22Rv1 (cell line): ENCODE data around the gene RUNX2.

Experiments used
- ZFX ChIP-seq: fragments of 450-650 bp; IDR thresholded peaks from 2 replicates; pipeline ENCODE4 v1.6.1; 2017; ENCODE audit warnings: antibody characterized with exemption, borderline replicate concordance
- TF ChIP-seq, protein P1 (sequence below): fragments of 450-650 bp; IDR thresholded peaks from 2 replicates; pipeline ENCODE4 v1.5.1; 2017; ENCODE audit warnings: mild to moderate bottlenecking

DNA sequence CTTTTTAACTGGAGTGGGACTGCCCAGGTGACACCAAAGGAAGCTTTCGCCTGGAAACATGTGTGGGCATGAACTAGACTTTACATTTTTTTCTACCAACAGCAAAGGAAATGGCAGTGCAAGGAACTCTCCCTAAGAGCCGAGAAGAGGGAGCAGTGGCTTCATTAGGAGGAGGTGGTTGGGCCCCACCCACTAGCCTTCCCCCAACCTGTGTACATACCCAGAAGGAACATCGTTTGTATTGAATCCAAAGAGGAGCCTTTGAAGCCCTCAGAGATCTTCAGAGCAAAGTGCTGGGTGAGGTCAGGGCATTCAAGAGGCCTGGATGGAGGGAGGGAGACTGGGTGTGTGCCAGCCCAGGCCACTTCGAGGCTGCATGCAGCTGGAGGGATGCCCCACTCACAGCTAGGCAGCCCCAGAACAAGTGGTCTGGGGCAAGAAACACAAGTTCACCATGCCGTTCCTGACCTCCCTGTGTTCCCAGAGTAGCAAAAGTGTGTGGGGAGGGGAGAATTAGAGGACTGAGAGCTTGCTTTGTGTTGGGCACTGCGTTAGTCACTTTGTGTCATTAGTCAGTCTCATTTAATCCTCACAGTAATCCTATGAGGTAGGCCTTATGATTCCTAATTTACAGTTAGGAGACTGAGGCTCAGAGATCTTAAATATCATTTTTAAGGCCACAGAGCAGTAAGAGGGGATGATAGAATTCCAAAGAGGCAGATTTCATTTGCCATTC lies 241.2 kb downstream of the RUNX2 start:
- TF ChIP-seq, protein P1, sequence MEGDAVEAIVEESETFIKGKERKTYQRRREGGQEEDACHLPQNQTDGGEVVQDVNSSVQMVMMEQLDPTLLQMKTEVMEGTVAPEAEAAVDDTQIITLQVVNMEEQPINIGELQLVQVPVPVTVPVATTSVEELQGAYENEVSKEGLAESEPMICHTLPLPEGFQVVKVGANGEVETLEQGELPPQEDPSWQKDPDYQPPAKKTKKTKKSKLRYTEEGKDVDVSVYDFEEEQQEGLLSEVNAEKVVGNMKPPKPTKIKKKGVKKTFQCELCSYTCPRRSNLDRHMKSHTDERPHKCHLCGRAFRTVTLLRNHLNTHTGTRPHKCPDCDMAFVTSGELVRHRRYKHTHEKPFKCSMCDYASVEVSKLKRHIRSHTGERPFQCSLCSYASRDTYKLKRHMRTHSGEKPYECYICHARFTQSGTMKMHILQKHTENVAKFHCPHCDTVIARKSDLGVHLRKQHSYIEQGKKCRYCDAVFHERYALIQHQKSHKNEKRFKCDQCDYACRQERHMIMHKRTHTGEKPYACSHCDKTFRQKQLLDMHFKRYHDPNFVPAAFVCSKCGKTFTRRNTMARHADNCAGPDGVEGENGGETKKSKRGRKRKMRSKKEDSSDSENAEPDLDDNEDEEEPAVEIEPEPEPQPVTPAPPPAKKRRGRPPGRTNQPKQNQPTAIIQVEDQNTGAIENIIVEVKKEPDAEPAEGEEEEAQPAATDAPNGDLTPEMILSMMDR, result no peak
- TF ChIP-seq ZFX, result no peak
